Left forelimb (tissue), 1 donor: ENCODE data around the gene AKT1S1.
"Not testable (repeated sequence)": the region's sequence is repeated elsewhere in the genome, so short reads cannot be mapped to it uniquely, and the experiment has no call there.

Experiments used
- DNase-seq: peaks from one replicate; pipeline ENCODE4 v3.0.0-alpha.2; 2018; ENCODE audit warnings: low spot score

Gene AKT1S1

GRCh38 chr19:49836176-49837008, 40.8 kb downstream of the AKT1S1 start:
- DNase-seq, result no peak

- no peak for DNase-seq
Measured at GRCh38 chr19:49835562-49835961, 41.6 kb downstream of the AKT1S1 start.

- no peak for DNase-seq
Measured at GRCh38 chr19:49833599-49833998, 43.6 kb downstream of the AKT1S1 start.

- no peak for DNase-seq
Measured at GRCh38 chr19:49832556-49832955, 44.6 kb downstream of the AKT1S1 start.

- DNase-seq, result no peak
Measured at GRCh38 chr19:49831592-49831991, 45.6 kb downstream of the AKT1S1 start.

- DNase-seq, result no peak
Measured at GRCh38 chr19:49830766-49831165, 46.4 kb downstream of the AKT1S1 start.

- no peak for DNase-seq
Measured at GRCh38 chr19:49829721-49830120, 47.4 kb downstream of the AKT1S1 start.

GRCh38 chr19:49829200-49829599, 48.0 kb downstream of the AKT1S1 start:
- DNase-seq, result no peak

GRCh38 chr19:49827034-49827433, 50.1 kb downstream of the AKT1S1 start:
- DNase-seq, result no peak

GRCh38 chr19:49824662-49825061, 52.5 kb downstream of the AKT1S1 start:
- no peak for DNase-seq

GRCh38 chr19:49823472-49823871, 53.7 kb downstream of the AKT1S1 start:
- DNase-seq, result no peak

- DNase-seq, result no peak
Measured at GRCh38 chr19:49820125-49820524, 57.0 kb downstream of the AKT1S1 start.

- not testable (repeated sequence) for DNase-seq
Measured at GRCh38 chr19:49819452-49820115, 57.6 kb downstream of the AKT1S1 start.
